GM18520 (cell line): ENCODE results near the gene POLR2C.
A peak's percentile ranks its signal among the peaks of the same experiment; 100 is the strongest.
"Not testable (repeated sequence)": the region's sequence is repeated elsewhere in the genome, so short reads cannot be mapped to it uniquely, and the experiment has no call there.

Experiments
- ATAC-seq: cut with Tn5 transposase; IDR thresholded peaks from one replicate; pipeline ENCODE4 v1.9.1; 2021; ENCODE audit not compliant: unreplicated experiment

POLR2C gene

GRCh38 chr16:57478396-57479204 is 16.1 kb downstream of the POLR2C start:
- ATAC-seq: no peak

GRCh38 chr16:57479205-57479975 is 16.9 kb downstream of the POLR2C start:
- ATAC-seq: no peak

- ATAC-seq: no peak
Measured at GRCh38 chr16:57479976-57480753, 17.7 kb downstream of the POLR2C start.

- no peak for ATAC-seq
Measured at GRCh38 chr16:57480754-57481230, 18.3 kb downstream of the POLR2C start.

- no peak for ATAC-seq
Measured at GRCh38 chr16:57481421-57481820, 18.9 kb downstream of the POLR2C start.

- ATAC-seq: no peak
Measured at GRCh38 chr16:57482845-57483545, 20.5 kb downstream of the POLR2C start.

- no peak for ATAC-seq
Measured at GRCh38 chr16:57483725-57484514, 21.4 kb downstream of the POLR2C start.

GRCh38 chr16:57484515-57485005 is 22.1 kb downstream of the POLR2C start:
- no peak for ATAC-seq

GRCh38 chr16:57485091-57485915 is 22.8 kb downstream of the POLR2C start:
- ATAC-seq: no peak

- peak; percentile 49 for ATAC-seq
Measured at GRCh38 chr16:57485916-57486857, 23.7 kb downstream of the POLR2C start, which contains the start of gene DOK4. Gene DOK4, minus strand, starts transcription at chr16:57486493. Its CDS starts 6,986 bp downstream, at chr16:57479507.

GRCh38 chr16:57486858-57487834 is 24.7 kb downstream of the POLR2C start:
- peak; percentile 38 for ATAC-seq

GRCh38 chr16:57489229-57489628 is 26.8 kb downstream of the POLR2C start:
- ATAC-seq: no peak

GRCh38 chr16:57493767-57494166 is 31.3 kb downstream of the POLR2C start:
- no peak for ATAC-seq

GRCh38 chr16:57497121-57497520 is 34.6 kb downstream of the POLR2C start:
- no peak for ATAC-seq

GRCh38 chr16:57498031-57498430 is 35.6 kb downstream of the POLR2C start:
- ATAC-seq: no peak

- not testable (repeated sequence) for ATAC-seq
Measured at GRCh38 chr16:57499941-57500340, 37.5 kb downstream of the POLR2C start.
